Skeletal muscle tissue (tissue), 4 donors: ENCODE data around the gene MEG3. TPM values are rescaled to one million over a fixed set of nuclear protein-coding genes. Genes with fewer than 3 reads are reported as not detected.

Experiments
- H3K27ac ChIP-seq: one replicate; pipeline ENCODE4 v1.7.0; 2013; ENCODE audit warnings: mild to moderate bottlenecking, low read depth, low read length, inconsistent platforms
- H3K27me3 ChIP-seq, 3 donors: one replicate each; pipeline ENCODE4 v1.7.0; 2013; ENCODE audit warnings: low read length in 3 of 3; ENCODE audit not compliant: control insufficient read depth in 3 of 3, insufficient read depth in 3 of 3
- H3K36me3 ChIP-seq, 3 donors: one replicate each; pipeline ENCODE4 v1.7.0; 2013; ENCODE audit warnings: low read length in 3 of 3; ENCODE audit not compliant: control insufficient read depth in 3 of 3, insufficient read depth in 3 of 3
- H3K4me1 ChIP-seq, 3 donors: one replicate each; pipeline ENCODE4 v1.7.0; 2013; ENCODE audit warnings: low read length in 3 of 3, mild to moderate bottlenecking in 3 of 3; ENCODE audit not compliant: control insufficient read depth in 3 of 3, insufficient read depth in 3 of 3
- H3K4me3 ChIP-seq, 3 donors: one replicate each; pipeline ENCODE4 v1.7.0; 2013; ENCODE audit warnings: low read length in 3 of 3
- H3K9ac ChIP-seq, 3 donors: one replicate each; pipeline ENCODE4 v1.7.0; 2013; ENCODE audit warnings: low read length in 3 of 3, mild to moderate bottlenecking in 3 of 3, moderate library complexity in 2 of 3, low read depth in 1 of 3
- H3K9me3 ChIP-seq, 3 donors: one replicate each; pipeline ENCODE4 v1.7.0; 2013; ENCODE audit warnings: low read length in 3 of 3; ENCODE audit not compliant: control insufficient read depth in 3 of 3
- total RNA-seq: library from RNA; depleted of rRNA; stranded (reverse); fragments of >200 nt; gene quantifications from one replicate; pipeline ENCODE4 v1.2.3, GENCODE V29; 2014
- donor health status: Osteomylitis.

Gene MEG3
- total RNA-seq, 1 donor from 2014 or later = 587 TPM

- no peak overlapping the region for H3K9ac ChIP-seq
- peaks cover 0 to 6% (median 4%) of the 10 kb centered on the region in 3 donors for H3K4me1 ChIP-seq
- H3K9me3 ChIP-seq = no peaks in the 10 kb centered on the region
- H3K4me3 ChIP-seq = no peak overlapping the region
- H3K27me3 ChIP-seq = peaks cover 0 to 8% (median 0%) of the 10 kb centered on the region in 3 donors
- H3K36me3 ChIP-seq = peaks cover 0 to 3% (median 0%) of the 10 kb centered on the region in 3 donors
- H3K27ac ChIP-seq = no peak overlapping the region
These were observed 66.7 kb downstream of the MEG3 start for GRCh38 chr14:100892496-100893227.

- no peaks in the 10 kb centered on the region for H3K9me3 ChIP-seq
- H3K27me3 ChIP-seq = peaks cover 0 to 8% (median under 1%) of the 10 kb centered on the region in 3 donors
- H3K4me3 ChIP-seq = no peak overlapping the region
- H3K27ac ChIP-seq = no peak overlapping the region
- H3K4me1 ChIP-seq = peaks cover 0 to 6% (median 4%) of the 10 kb centered on the region in 3 donors
- H3K36me3 ChIP-seq = peaks cover 0 to 3% (median 0%) of the 10 kb centered on the region in 3 donors
- H3K9ac ChIP-seq = no peak overlapping the region
These were observed 67.3 kb downstream of the MEG3 start for GRCh38 chr14:100893228-100893601.

GRCh38 chr14:100893760-100894159 lies 67.8 kb downstream of the MEG3 start:
- no peak overlapping the region for H3K27ac ChIP-seq
- H3K9me3 ChIP-seq = no peaks in the 10 kb centered on the region
- peaks cover 0 to 3% (median 0%) of the 10 kb centered on the region in 3 donors for H3K36me3 ChIP-seq
- no peak overlapping the region for H3K9ac ChIP-seq
- no peak overlapping the region for H3K4me3 ChIP-seq
- H3K4me1 ChIP-seq = peaks cover 0 to 6% (median 4%) of the 10 kb centered on the region in 3 donors
- peaks cover 0 to 8% (median 6%) of the 10 kb centered on the region in 3 donors for H3K27me3 ChIP-seq

GRCh38 chr14:100894416-100894815 lies 68.5 kb downstream of the MEG3 start:
- Histone ChIP-seq H3K27me3 (peaks cover 2 to 12% (median 10%) of the 10 kb centered on the region in 3 donors), H3K9ac (no peak overlapping the region), H3K9me3 (no peaks in the 10 kb centered on the region), H3K36me3 (peaks cover 0 to 3% (median 0%) of the 10 kb centered on the region in 3 donors), H3K4me1 (peaks cover 6 to 11% (median 9%) of the 10 kb centered on the region in 3 donors), H3K4me3 (no peak overlapping the region), H3K27ac (no peak overlapping the region)

DNA sequence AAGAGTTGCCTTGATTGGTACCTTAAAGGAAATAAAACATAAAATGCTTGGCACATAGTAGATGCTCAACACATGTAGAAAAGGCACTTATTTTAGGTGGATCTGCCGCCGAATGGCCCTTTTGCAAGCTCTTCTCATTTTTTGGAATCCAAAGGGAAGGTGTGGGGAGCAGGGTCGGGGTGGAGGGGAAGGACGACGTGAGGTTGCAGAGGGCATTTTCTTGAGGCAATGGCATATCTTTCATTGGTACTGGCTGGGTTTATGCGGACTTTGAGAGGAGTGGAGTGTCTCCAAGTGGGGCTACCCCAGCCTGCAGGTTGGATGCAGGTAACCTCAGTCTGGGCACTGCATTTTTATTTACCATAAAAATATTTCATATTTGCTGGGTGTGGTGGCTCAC lies 69.5 kb downstream of the MEG3 start:
- H3K4me3 ChIP-seq = no peak overlapping the region
- no peak overlapping the region for H3K9ac ChIP-seq
- H3K4me1 ChIP-seq = peaks cover 10 to 18% (median 10%) of the 10 kb centered on the region in 3 donors
- H3K36me3 ChIP-seq = no peaks in the 10 kb centered on the region
- peaks cover 7 to 21% (median 11%) of the 10 kb centered on the region in 3 donors for H3K27me3 ChIP-seq
- H3K27ac ChIP-seq = no peak overlapping the region
- no peaks in the 10 kb centered on the region for H3K9me3 ChIP-seq

- no peaks in the 10 kb centered on the region for H3K9me3 ChIP-seq
- peaks cover 12 to 23% (median 16%) of the 10 kb centered on the region in 3 donors for H3K27me3 ChIP-seq
- no peak overlapping the region for H3K9ac ChIP-seq
- no peak overlapping the region for H3K4me3 ChIP-seq
- H3K36me3 ChIP-seq = no peaks in the 10 kb centered on the region
- peaks cover 10 to 21% (median 11%) of the 10 kb centered on the region in 3 donors for H3K4me1 ChIP-seq
- H3K27ac ChIP-seq = no peak overlapping the region
These were observed 70.6 kb downstream of the MEG3 start for GRCh38 chr14:100896369-100897060.

DNA sequence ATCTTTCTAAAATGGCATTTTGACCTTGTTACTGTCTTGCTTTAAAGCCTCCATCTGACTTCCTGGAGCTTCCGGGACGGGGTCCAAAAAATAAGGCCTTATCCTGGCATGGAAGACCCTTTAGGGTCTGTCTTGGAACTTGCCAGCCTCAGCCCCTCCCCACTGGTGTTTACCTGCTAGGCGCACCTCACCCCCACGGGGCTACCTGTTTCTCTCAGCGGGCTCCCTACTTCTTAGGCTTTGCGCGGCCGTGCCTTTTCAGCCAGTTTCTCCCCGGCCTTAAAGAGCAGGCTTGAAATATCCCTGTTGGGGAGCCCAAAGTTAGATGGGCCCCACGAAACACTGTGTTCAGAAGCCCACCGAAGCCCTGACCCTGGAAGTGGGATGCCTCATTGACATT lies 72.5 kb downstream of the MEG3 start:
- no peak overlapping the region for H3K27ac ChIP-seq
- no peak overlapping the region for H3K9ac ChIP-seq
- H3K27me3 ChIP-seq = peaks cover 12 to 40% (median 31%) of the 10 kb centered on the region in 3 donors
- H3K4me3 ChIP-seq = no peak overlapping the region
- no peaks in the 10 kb centered on the region for H3K9me3 ChIP-seq
- H3K4me1 ChIP-seq = peaks cover 10 to 21% (median 11%) of the 10 kb centered on the region in 3 donors
- no peaks in the 10 kb centered on the region for H3K36me3 ChIP-seq

GRCh38 chr14:100898935-100899883 lies 73.3 kb downstream of the MEG3 start:
- Histone ChIP-seq H3K4me1 (peaks cover 10 to 21% (median 11%) of the 10 kb centered on the region in 3 donors), H3K27me3 (peaks cover 13 to 46% (median 38%) of the 10 kb centered on the region in 3 donors), H3K27ac (no peak overlapping the region), H3K9me3 (no peaks in the 10 kb centered on the region), H3K9ac (no peak overlapping the region), H3K4me3 (no peak overlapping the region), H3K36me3 (no peaks in the 10 kb centered on the region)

DNA sequence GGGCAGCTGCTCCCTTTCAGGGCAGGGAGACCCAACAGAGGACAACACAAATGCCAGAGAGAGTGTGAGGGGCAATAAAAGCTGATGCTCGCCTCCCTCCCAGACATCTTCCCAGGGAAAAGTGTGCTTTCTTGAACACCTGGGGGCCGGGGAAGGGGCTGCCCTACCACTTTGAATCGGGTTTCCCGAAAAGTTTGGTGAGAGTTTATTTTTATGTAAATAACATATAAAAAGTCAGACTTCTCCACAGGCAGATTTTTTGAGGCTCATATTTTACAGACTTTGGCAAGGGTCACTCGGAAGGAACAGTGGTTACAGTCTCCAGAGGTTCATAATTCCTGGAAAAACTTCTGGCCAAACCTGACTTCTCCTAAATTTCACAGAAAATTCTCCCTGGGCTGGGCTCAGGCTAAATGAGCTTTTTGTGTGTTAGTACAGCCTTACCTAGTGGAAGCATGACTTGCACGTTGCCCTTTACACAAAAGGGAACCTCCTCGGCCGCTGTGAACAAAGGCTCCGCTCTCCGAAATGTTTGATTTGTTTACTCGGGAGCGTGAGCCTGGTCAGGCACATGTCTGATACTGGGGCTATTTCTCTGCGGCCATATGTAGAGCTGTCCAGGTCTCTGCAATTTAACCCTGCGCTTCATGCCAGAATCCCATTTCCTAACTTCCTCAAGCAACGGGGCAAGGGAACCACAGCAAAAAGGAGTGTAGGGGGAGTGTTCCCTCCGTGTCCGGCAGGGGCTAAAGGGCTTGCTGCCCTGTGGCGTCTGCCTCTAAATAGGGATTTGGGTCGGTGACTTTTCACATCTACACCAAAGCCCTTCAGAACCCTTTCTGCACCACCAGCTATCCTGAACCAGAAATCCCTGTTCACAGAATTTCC lies 74.2 kb downstream of the MEG3 start:
- peaks cover 16 to 49% (median 43%) of the 10 kb centered on the region in 3 donors for H3K27me3 ChIP-seq

More for the DNA sequence above, 74.2 kb downstream of the MEG3 start:
- no peaks in the 10 kb centered on the region for H3K9me3 ChIP-seq
- no peak overlapping the region for H3K27ac ChIP-seq
- peaks cover 10 to 21% (median 11%) of the 10 kb centered on the region in 3 donors for H3K4me1 ChIP-seq
- peak overlapping the region in 1 of 3 donors; percentile 45 for H3K4me3 ChIP-seq
- no peaks in the 10 kb centered on the region for H3K36me3 ChIP-seq
- H3K9ac ChIP-seq = peak overlapping the region in 1 of 3 donors; percentile 45
